PC-3 (cell line): Measurements from ENCODE around the gene LRRC37B. TPM values are rescaled to one million over a fixed set of nuclear protein-coding genes. Genes with fewer than 3 reads are reported as not detected.

Experiments
- ATAC-seq: fragments of 200-7000 bp; cut with Tn5 transposase; 2 replicates; pipeline ENCODE4 v1.9.1; 2020; ENCODE audit warnings: mild to moderate bottlenecking, moderate library complexity
- BruUV-seq: library from RNA; stranded (reverse); fragments of 400-500 nt; replicated peaks from 2 replicates; lab custom pipeline; 2021; lab: Mats Ljungman, UMichigan
- CTCF ChIA-PET: fragments of 300-600 bp; sonication (Branson Sonifier 250); formaldehyde crosslinking; loops from one replicate; lab custom pipeline; 2022; ENCODE audit warnings: antibody characterized with exemption; lab: Charles Lee
- POLR2A ChIA-PET: fragments of 300-600 bp; sonication (Branson Sonifier 250); formaldehyde crosslinking; loops from one replicate; lab custom pipeline; 2022; ENCODE audit warnings: antibody characterized with exemption; ENCODE audit not compliant: unreplicated experiment; lab: Charles Lee
- DNase-seq: peaks from one replicate; pipeline ENCODE4 v3.0.0-alpha.2; 2015
- H2AFZ ChIP-seq: fragments of 300-600 bp; sonication (generic); 2 replicates; pipeline ENCODE4 v1.6.0; 2016; ENCODE audit warnings: antibody characterized with exemption, low read length
- H3F3A ChIP-seq: fragments of 300-600 bp; sonication (generic); one replicate; pipeline ENCODE4 v1.6.0; 2017; ENCODE audit warnings: antibody characterized with exemption, low read length, control low read depth, mild to moderate bottlenecking; ENCODE audit not compliant: unreplicated experiment
- H3K27ac ChIP-seq: fragments of 300-600 bp; sonication (generic); 2 replicates; pipeline ENCODE4 v1.5.1; 2016; ENCODE audit warnings: mild to moderate bottlenecking, low read length
- H3K27me3 ChIP-seq: fragments of 300-600 bp; sonication (generic); 2 replicates; pipeline ENCODE4 v1.6.1; 2016; ENCODE audit warnings: low read length, mixed read lengths
- H3K36me3 ChIP-seq: fragments of 300-600 bp; sonication (generic); 2 replicates; pipeline ENCODE4 v1.6.1; 2016; ENCODE audit warnings: low read depth, mixed run types, low read length, mixed read lengths
- H3K4me1 ChIP-seq: fragments of 300-600 bp; sonication (generic); 2 replicates; pipeline ENCODE4 v1.5.1; 2016; ENCODE audit warnings: low read length; ENCODE audit not compliant: insufficient read depth
- H3K4me2 ChIP-seq: fragments of 300-600 bp; sonication (generic); 2 replicates; pipeline ENCODE4 v1.6.0; 2016; ENCODE audit warnings: low read length
- H3K4me3 ChIP-seq: fragments of 300-600 bp; sonication (generic); 2 replicates; pipeline ENCODE4 v1.5.1; 2016; ENCODE audit warnings: mild to moderate bottlenecking, low read length, mixed read lengths
- H3K79me2 ChIP-seq: fragments of 300-600 bp; sonication (generic); 2 replicates; pipeline ENCODE4 v1.6.1; 2017; ENCODE audit warnings: low read length, mixed read lengths
- H3K9ac ChIP-seq: fragments of 300-600 bp; sonication (generic); 2 replicates; pipeline ENCODE4 v1.6.0; 2016; ENCODE audit warnings: mild to moderate bottlenecking, low read length
- H3K9me2 ChIP-seq: fragments of 300-600 bp; sonication (generic); replicated peaks from 2 replicates; pipeline ENCODE4 v1.6.1; 2016; ENCODE audit warnings: mixed run types, low read length, mixed read lengths
- H3K9me3 ChIP-seq: fragments of 300-600 bp; sonication (generic); 2 replicates; pipeline ENCODE4 v1.6.1; 2016; ENCODE audit warnings: low read length, mixed read lengths
- H4K20me1 ChIP-seq: fragments of 300-600 bp; sonication (generic); 2 replicates; pipeline ENCODE4 v1.6.1; 2016; ENCODE audit warnings: low read length, mixed read lengths
- CTCF ChIP-seq: fragments of 300-600 bp; sonication (generic); conservative IDR thresholded peaks from 2 replicates; pipeline ENCODE4 v1.5.1; 2017; ENCODE audit warnings: antibody characterized with exemption, low read depth, mild to moderate bottlenecking, low read length
- EZH2 ChIP-seq: fragments of 300-600 bp; sonication (generic); IDR thresholded peaks from one replicate; pipeline ENCODE4 v1.6.1; 2017; ENCODE audit warnings: antibody characterized with exemption, mild to moderate bottlenecking, low read length; ENCODE audit not compliant: unreplicated experiment
- EZH2phosphoT487 ChIP-seq: fragments of 300-600 bp; sonication (generic); IDR thresholded peaks from 2 replicates; pipeline ENCODE4 v1.6.1; 2018; ENCODE audit warnings: mild to moderate bottlenecking, antibody characterized with exemption, low read length, borderline replicate concordance
- intact Hi-C: fragments of 100-400 bp; cut with micrococcal nuclease; formaldehyde crosslinking; loops from 2 replicates; pipeline ENCODE4 v1.9.0; 2023
- total RNA-seq: library from RNA; depleted of rRNA; stranded (reverse); fragments of >200 nt; gene quantifications from 2 replicates; pipeline ENCODE4 v1.2.3, GENCODE V29; 2014

LRRC37B gene
- total RNA-seq, 1 experiment from 2014 or later, result 7.4 TPM

GRCh38 chr17:32010114-32010513, 2.9 kb downstream of the LRRC37B start:
- Histone ChIP-seq H3K36me3 (no peaks in the 10 kb centered on the region), H3K27me3 (no peaks in the 10 kb centered on the region), H2AFZ (no peak overlapping the region), H3K4me2 (no peak overlapping the region), H3K9me2 (no peaks in the 10 kb centered on the region), H3K4me3 (no peak overlapping the region), H4K20me1 (no peaks in the 10 kb centered on the region), H3K79me2 (peaks cover 62% of the 10 kb centered on the region), H3K27ac (no peak overlapping the region), H3K9me3 (no peaks in the 10 kb centered on the region), H3F3A (no peaks in the 10 kb centered on the region), H3K4me1 (peaks cover 2% of the 10 kb centered on the region), H3K9ac (no peak overlapping the region)
- intact Hi-C loops, result no loop called here
- ATAC-seq, result no peak
- no TSS peak for BruUV-seq
- TF ChIP-seq EZH2, result no peak
- no peak for TF ChIP-seq EZH2phosphoT487
- TF ChIP-seq CTCF, result no peak
- DNase-seq, result no peak
- POLR2A ChIA-PET, result no interaction called here
- CTCF ChIA-PET, result no interaction called here

DNA sequence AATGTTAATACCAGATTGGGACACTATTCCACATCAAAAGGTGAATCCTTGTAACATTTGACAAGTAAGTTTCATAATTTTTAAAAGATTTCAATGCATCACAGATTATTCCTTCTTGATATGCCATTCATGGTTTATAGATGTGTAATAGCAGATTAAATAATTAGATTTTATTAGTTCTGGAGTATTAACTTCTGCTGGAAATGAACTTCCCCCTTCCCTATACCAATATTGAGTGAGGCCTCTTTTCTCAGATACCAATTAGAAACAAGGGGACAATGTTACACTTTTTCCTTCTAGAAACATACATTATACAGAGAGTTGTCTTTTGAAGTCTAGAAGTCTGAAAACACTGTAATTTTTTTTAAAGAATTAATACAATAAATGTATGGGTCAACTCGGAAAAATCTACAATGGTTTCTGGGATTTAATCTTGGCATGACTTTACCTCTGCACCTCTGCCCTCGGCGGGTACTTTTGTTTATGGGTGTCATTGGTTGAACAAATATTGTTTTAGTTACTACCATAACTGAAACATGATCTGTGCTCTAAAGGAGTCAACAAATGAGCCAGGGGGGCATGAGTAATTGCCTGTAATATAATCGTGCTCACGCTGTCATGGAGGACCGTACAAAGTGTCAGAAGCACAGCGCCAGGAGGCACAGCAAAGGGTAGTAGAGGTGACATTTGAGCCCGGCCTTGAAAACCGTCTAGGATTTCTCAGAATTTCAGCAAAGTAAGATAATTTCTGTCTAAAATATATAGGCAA, 8.2 kb downstream of the LRRC37B start:
- no peak overlapping the region for H2AFZ ChIP-seq
- no peaks in the 10 kb centered on the region for H3K9me3 ChIP-seq
- intact Hi-C loops, result no loop called here
- peaks cover 12% of the 10 kb centered on the region for H3K4me1 ChIP-seq
- no peaks in the 10 kb centered on the region for H3K36me3 ChIP-seq
- no peaks in the 10 kb centered on the region for H4K20me1 ChIP-seq
- peak overlapping the region; percentile 75 for H3K27ac ChIP-seq
- peaks cover 50% of the 10 kb centered on the region for H3K79me2 ChIP-seq
- H3K9ac ChIP-seq, result peak overlapping the region; percentile 18; the same call in 1 of the 2 replicates
- no peaks in the 10 kb centered on the region for H3K27me3 ChIP-seq
- peak overlapping the region; percentile 28; the same call in 1 of the 2 replicates for H3K4me3 ChIP-seq
- ATAC-seq (peak; percentile 94), DNase-seq (peak; percentile 86)
- no peaks in the 10 kb centered on the region for H3K9me2 ChIP-seq
- BruUV-seq, result no TSS peak
- no peak for TF ChIP-seq EZH2
- TF ChIP-seq CTCF, result no peak
- no peak for TF ChIP-seq EZH2phosphoT487
- ChIA-PET CTCF (no interaction called here), POLR2A (no interaction called here)
- no peaks in the 10 kb centered on the region for H3F3A ChIP-seq
- peak overlapping the region; percentile 56 for H3K4me2 ChIP-seq

DNA sequence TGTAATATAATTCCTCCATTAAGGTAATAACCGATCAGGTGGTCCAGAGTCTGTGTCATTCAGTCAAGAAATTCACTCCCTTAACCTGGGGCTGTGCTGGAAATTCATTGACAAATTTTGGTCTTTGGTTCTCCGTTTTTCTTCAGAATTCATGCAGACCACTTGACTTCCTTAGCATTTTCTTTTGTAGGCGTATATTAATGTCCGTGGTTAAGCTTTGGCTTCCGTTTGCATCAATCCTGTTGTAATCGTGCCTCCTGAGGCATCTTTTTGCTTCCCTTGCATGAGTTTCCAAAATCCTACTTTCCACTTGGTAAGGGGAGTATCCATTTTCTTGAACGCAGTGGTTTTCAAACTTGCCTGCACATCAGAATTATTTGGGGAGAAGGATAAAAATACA, 9.0 kb downstream of the LRRC37B start:
- Histone ChIP-seq H3K27ac (peak overlapping the region; percentile 44), H3K4me2 (peak overlapping the region; percentile 26; the same call in 1 of the 2 replicates), H4K20me1 (no peaks in the 10 kb centered on the region), H3K27me3 (no peaks in the 10 kb centered on the region), H3F3A (no peaks in the 10 kb centered on the region), H2AFZ (no peak overlapping the region), H3K4me3 (no peak overlapping the region), H3K79me2 (peaks cover 44% of the 10 kb centered on the region), H3K9me3 (no peaks in the 10 kb centered on the region), H3K9me2 (no peaks in the 10 kb centered on the region), H3K36me3 (no peaks in the 10 kb centered on the region), H3K4me1 (peaks cover 12% of the 10 kb centered on the region), H3K9ac (no peak overlapping the region)
- intact Hi-C loops, result no loop called here
- DNase-seq, result no peak
- no peak for TF ChIP-seq CTCF
- BruUV-seq, result no TSS peak
- ChIA-PET CTCF (no interaction called here), POLR2A (no interaction called here)
- ATAC-seq, result no peak
